GM12864 (cell line): ENCODE data around the gene VDAC1.

Source experiments
- DNase-seq: peaks from one replicate; pipeline ENCODE4 v3.0.0-alpha.2; 2011; ENCODE audit warnings: low read depth
- H3K4me3 ChIP-seq: 2 replicates; pipeline ENCODE4 v1.5.1; 2011; ENCODE audit warnings: mild to moderate bottlenecking, low read depth, low read length, control low read depth
- TF ChIP-seq, protein P1 (sequence below): IDR thresholded peaks from 2 replicates; pipeline ENCODE4 v1.5.1; 2011; ENCODE audit warnings: low read depth, mild to moderate bottlenecking, moderate library complexity, low read length, control low read depth, inconsistent platforms; ENCODE audit errors: missing control alignments

Gene VDAC1

DNA sequence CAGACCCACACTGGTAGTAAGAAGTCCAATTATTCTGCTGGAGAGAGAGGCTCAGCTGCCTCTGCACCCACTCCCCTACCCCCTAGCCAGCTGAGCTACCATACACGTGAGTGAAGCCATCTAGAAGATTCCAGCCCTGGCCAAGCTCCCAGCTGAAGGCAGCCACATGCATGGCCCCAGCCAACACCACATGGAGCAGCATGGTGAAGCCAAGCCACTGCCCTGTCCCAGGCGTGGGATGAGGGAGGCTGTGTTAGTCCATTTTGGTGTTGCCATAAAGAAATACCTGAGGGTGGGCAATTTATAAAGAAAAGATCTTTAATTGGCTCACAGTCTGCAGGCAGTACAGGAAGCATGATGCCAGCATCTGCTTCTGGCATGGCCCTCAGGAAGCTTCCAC is 20.0 kb upstream of the VDAC1 start:
- no peak for DNase-seq
- no peak overlapping the region for H3K4me3 ChIP-seq
- TF ChIP-seq, protein P1, sequence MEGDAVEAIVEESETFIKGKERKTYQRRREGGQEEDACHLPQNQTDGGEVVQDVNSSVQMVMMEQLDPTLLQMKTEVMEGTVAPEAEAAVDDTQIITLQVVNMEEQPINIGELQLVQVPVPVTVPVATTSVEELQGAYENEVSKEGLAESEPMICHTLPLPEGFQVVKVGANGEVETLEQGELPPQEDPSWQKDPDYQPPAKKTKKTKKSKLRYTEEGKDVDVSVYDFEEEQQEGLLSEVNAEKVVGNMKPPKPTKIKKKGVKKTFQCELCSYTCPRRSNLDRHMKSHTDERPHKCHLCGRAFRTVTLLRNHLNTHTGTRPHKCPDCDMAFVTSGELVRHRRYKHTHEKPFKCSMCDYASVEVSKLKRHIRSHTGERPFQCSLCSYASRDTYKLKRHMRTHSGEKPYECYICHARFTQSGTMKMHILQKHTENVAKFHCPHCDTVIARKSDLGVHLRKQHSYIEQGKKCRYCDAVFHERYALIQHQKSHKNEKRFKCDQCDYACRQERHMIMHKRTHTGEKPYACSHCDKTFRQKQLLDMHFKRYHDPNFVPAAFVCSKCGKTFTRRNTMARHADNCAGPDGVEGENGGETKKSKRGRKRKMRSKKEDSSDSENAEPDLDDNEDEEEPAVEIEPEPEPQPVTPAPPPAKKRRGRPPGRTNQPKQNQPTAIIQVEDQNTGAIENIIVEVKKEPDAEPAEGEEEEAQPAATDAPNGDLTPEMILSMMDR, result no peak

DNA sequence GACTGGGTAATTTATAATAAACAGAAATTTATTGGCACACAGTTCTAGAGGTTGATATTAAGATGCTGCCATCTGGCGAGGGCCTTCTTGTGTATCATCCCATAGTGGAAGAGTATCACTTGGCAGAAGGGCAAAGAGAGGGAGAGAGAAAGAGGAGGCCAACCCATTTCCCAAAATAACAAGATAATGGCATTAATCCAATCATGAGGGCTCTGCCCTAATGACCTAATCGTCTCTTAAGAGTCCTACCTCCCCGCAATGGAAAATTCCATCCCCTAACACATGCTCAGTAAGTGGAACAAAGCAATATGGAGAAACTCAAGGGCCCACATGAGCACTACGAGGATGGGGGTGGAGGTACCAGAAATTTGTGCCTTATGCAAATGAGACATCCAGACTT is 17.6 kb upstream of the VDAC1 start:
- no peak overlapping the region for H3K4me3 ChIP-seq
- TF ChIP-seq, protein P1, result no peak
- no peak for DNase-seq

DNA sequence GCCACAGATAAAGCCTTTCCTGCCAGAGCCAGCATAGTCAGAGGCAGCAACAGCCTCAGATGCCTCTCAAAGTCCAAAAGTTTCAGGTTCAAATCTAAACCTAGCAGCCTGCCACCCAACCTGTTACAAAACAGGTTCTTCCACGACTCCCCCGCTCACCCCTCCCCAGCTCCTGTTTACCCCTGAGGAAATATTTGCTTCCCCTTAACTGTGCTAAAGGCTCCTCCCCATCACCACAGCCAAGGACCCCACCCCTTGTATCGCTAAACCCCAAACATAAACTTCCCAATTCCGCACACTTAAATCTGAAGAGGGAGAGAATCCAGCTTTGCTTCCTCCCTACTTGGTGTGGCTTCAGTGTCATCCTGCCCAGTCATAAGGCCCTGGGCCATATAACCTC is 15.4 kb upstream of the VDAC1 start:
- DNase-seq, result no peak
- TF ChIP-seq, protein P1, result no peak
- H3K4me3 ChIP-seq, result no peak overlapping the region

GRCh38 chr5:134019636-134020035 is 14.9 kb upstream of the VDAC1 start:
- TF ChIP-seq, protein P1, result no peak
- H3K4me3 ChIP-seq, result no peak overlapping the region
- DNase-seq, result no peak

DNA sequence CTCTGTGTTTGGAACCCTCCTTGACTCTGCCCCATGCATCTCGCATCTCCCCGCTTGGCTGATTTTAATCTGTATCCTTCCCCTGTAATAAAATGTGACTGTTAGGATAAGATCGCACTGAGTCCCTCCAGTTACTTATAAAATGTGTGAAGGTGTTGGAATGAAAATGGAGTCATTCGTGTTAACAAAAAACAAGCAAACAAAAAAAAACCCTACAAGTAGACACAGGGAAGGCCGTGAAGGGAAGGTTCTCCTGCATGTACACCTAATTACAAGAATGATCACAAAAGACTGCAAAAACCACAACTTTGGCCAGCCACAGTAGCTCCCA is 14.2 kb upstream of the VDAC1 start:
- H3K4me3 ChIP-seq, result no peak overlapping the region
- DNase-seq, result no peak
- TF ChIP-seq, protein P1, result no peak

- TF ChIP-seq, protein P1, result no peak
Observed at GRCh38 chr5:134018154-134018985, 13.6 kb upstream of the VDAC1 start.

GRCh38 chr5:134008266-134008749 is 3.5 kb upstream of the VDAC1 start:
- H3K4me3 ChIP-seq, result no peak overlapping the region

More at GRCh38 chr5:134018154-134018985, 13.6 kb upstream of the VDAC1 start:
- no peak overlapping the region for H3K4me3 ChIP-seq
- no peak for DNase-seq

More at GRCh38 chr5:134008266-134008749, 3.5 kb upstream of the VDAC1 start:
- no peak for DNase-seq
- TF ChIP-seq, protein P1, result no peak
